GM23338 (cell line): ENCODE data around the gene EEIG2.

Source experiments
- CTCF ChIP-seq, 2 experiments: fragments of 200-600 bp in 1 of 2; sonication (generic) in 1 of 2; conservative IDR thresholded peaks; 2 replicates each; pipeline versions ENCODE4 v1.5.1 to v1.6.1; 2016 to 2017; ENCODE audit warnings: antibody characterized with exemption in 2 of 2, low read depth in 2 of 2, mild to moderate bottlenecking in 2 of 2, moderate library complexity in 1 of 2
- POLR2AphosphoS5 ChIP-seq: IDR thresholded peaks from 2 replicates; pipeline ENCODE4 v1.6.1; 2016; ENCODE audit warnings: antibody characterized with exemption, low read depth

- TF ChIP-seq CTCF (conservative IDR thresholded peaks at IDR 0.05; ENCODE audit: low read depth in 2 of 2) (no peak), POLR2AphosphoS5 (no peak)
Measured at GRCh38 chr1:108597041-108597440, 37.1 kb downstream of the EEIG2 start.
